Measurements from ENCODE around the gene CLDND1. TPM values are rescaled to one million over a fixed set of nuclear protein-coding genes. Genes with fewer than 3 reads are reported as not detected.

The CLDND1 gene
- total RNA-seq, 1 donor from 2014 or later = 79.2 TPM

DNA sequence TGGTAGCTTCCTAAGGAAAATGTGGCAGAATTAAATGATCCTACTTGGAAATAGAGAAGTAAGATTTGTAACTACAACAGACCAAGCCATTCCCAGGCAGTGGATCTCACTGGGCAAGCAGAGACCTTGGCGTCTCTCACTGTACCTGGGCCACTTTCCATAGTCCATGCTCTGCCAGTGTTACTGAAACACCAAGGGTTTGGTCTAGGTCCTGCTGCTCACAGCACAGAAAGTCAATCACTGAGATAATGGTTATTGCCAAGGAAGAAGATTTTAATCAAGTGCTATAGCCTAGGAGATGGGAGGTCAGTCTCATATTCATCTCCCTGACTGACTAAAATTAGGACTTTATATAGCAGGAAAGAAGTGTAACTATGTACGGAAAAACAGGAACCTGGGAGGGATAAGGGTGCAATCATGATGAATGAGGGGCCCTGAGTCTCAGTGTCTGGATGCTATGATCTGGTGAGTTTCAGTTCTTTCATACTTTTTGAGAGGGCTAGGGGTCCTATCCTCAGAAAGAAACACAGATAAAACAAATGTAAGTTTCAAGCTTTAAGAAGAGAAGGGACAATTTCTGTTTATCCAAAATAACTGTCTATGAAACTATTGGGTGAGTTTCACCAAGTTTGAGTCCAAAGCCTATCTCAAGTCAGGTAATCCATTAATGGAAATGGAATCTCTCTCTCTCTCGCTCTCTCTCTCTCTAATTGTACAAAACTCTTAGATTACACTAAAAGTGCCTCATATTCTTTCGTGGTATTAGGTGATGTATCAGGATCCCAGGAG lies 29.7 kb upstream of the CLDND1 start:
- DNase-seq (ENCODE audit: low spot score) = no peak

DNA sequence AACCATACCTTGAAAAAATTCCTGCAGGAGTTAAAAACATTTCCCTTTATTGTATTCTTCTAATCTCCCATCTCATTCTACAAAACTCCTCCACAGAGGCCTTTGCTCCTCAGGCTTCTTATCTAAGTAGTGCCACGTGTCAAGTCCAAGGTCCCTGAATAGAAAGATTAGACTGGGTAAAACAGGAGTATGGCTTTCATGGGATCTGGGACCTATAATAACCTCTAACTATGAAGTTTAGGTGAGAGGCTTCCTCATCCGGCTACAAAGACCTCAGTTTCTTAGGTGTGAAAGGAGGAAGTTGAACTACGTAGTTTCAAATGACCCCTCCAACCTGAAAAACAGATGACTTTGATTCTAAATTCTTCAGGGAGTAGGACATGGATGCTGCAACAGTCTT lies 29.1 kb upstream of the CLDND1 start:
- DNase-seq (ENCODE audit: low spot score) = no peak

DNA sequence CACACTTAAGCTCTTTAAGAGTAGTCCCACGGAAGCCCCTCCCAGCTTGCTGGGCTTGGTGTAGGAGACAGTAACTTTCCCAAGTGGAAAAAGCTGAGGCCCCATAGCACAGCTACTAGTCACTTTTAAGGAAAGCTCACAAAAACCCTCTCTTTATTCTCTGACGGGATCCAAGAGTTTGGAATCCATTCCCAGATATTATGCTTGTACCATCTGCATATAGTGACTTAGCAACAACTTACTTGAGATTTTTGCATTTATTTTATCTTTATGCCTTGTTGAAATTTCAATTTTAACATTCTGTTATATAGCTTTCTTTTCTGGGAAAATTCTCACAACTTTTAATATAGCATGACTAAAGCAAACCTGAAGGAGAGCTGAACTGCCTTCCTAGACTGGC lies 28.5 kb upstream of the CLDND1 start:
- no peak for DNase-seq (ENCODE audit: low spot score)

DNA sequence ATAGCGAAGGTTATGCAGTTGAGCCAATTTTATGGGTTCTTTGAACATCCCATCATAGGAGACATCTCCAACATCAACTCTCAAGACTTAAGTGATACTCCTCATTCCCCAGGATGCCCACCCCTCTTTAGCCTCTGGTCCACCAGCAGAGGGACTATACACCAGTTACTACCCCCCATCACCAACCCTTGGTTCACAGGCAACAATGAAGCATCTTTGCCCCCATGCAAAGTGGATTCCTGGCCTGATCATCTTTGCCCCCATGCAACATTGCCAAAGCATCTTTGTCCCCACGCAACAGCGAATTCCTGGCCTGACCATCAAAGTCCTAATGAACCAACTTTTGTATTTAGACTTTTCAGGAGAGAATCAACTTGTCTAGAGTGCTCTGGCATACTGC lies 28.1 kb upstream of the CLDND1 start:
- no peak for DNase-seq (ENCODE audit: low spot score)

DNA sequence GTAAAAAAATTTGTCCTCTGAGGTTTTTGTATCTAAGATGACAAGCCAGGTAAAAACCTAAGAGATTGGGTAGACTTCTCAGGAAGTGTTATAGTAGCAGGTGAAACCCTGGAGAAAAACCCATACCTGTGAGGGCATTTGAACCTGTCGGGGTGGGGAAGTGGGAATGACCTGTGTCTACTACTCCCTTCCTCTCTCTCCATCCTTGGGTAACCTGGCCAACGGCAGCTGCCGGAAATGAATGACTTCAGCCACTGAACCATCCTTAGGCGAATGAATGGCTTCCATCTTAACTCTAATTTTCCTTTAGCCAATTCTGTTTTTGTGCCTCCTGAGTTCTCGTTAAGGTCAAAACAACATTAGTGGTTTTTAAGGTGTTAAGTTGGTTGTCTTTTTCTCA lies 25.8 kb upstream of the CLDND1 start:
- DNase-seq (ENCODE audit: low spot score) = no peak

DNA sequence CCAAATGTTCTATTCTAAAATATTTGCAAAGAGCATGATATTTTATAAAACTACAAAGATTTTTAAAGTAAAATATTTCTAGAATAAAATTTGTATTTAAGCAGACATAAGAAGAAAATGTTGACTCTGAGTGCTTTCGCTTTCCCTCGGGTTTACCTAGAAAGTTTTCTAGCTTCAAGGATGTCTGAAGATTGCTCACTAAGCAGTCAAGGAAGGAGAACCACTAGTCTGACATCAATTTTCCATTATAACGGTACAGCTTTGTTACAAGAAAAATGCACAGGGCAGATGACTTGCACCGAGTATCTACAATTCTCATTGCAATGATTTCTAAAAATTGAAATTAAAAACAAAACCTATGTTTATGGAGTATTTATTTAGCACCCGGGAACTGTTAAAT lies 23.2 kb upstream of the CLDND1 start:
- DNase-seq (ENCODE audit: low spot score) = no peak

DNA sequence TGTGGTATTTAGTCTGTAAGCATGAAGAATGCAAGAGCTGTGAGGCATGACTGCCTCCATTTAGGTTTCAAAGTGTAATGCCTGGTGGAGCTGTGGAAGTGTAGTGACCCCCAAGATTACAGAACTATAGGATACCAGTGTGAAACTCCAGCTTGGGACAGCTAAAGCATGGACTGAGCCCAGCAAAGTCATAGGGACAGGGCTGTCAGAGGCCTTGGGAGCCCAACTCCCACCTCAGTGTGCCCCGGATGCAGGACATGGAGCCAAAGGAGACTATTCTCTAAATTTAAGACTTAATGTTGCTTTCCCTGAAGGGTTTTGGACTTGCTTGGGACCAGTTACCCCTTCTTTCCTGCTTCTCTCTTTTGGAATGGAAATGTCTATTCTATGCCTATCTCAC lies 19.9 kb upstream of the CLDND1 start:
- DNase-seq (ENCODE audit: low spot score) = no peak

DNA sequence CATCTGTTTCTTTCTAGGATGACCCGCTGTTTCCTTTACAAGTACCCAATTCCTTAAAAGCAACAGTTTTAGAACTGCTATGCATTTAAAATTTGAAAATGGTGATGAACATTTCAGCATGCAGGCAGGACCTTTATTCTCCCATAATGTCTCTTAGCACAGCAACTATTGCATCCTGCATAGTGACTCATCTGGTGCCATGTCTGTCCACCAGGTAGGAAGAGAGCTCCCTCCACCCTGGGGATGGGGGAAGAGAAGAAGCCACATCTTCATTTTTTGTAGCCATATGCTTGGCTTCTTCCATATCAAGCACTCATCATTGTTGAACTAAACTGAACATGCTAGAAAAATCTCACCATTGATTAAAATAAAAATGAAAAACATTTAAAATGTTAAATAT lies 19.0 kb upstream of the CLDND1 start:
- no peak for DNase-seq (ENCODE audit: low spot score)

DNA sequence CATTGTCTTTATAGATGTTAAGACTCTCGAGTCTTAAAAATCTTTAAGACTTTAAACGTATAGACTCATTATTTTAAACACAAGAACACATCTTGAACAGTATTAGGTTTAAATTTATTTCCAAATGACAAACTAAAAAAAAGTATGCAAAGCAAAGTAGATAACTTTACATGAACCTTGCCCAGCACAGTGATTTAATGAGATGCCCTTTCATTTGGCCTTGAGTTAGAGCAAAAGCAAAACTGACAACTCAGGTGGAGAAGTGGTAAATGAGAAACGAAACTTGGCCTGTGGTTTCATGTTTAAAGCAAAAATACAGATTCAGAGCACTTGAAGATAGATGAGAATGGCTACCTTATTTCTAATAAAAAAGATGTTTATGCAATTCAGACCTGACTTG lies 17.6 kb upstream of the CLDND1 start:
- DNase-seq (ENCODE audit: low spot score) = no peak

DNA sequence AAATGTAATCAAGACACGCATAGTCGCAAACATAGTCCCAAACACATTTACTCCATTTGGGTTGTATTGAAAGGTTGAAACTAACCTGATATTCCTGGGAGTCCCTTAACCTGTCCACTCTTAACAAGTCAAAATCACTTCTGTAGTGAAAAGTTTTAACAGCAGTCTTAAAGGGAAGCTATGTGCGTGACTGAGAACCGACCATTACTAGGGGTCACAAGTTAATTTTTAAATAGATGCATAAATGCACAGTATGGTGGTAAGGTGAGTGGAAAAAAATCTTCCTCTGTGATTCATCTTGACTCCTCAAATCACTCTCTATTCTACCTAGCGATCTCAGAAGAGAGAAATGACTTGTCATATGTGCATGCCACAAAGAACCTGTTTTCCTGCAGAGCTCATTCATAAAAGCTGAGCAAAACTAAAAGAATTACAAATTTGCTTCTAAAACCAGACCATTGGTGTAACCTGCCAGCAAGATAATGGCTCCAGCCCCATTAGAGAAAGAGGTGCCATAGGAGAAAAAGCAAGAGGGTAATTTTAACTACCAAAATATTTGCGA lies 13.8 kb upstream of the CLDND1 start:
- DNase-seq (ENCODE audit: low spot score) = no peak

DNA sequence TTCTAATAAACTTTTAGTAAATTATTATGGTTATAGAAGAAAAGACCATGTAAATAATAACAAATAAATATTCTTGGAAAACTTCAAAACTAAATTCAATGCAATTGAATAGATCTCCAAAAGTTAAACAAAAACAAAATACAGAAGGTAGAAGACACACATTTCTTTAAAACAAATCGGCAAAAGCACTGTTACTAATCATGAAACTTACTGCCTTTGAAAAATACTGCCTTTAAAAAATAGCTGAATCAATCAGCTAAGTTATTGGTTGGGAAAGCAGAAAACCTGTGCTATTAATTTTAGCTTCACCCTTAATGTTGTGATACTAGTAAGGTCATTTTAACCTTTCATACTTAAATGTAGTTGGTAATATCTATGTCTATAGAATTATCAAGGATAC lies 12.0 kb upstream of the CLDND1 start:
- DNase-seq (ENCODE audit: low spot score) = no peak

DNA sequence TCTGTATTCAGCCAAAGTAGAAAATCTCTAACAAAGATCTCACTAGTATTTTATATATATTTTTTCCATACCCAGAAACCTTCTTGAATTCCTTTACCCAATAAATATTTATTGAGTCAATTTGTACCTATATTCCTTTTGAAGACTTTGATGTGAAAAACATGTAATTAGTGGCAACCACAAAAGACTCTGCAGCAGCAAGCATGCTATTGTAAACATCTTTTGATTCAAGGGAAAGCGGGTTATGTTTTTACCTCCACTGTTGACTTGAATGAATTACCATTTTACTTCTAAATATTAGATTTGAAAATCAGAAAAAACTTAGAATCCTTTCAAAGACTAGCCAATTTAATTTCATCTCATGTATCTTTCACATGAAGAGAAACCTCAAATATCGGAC lies 11.5 kb upstream of the CLDND1 start:
- no peak for DNase-seq (ENCODE audit: low spot score)

DNA sequence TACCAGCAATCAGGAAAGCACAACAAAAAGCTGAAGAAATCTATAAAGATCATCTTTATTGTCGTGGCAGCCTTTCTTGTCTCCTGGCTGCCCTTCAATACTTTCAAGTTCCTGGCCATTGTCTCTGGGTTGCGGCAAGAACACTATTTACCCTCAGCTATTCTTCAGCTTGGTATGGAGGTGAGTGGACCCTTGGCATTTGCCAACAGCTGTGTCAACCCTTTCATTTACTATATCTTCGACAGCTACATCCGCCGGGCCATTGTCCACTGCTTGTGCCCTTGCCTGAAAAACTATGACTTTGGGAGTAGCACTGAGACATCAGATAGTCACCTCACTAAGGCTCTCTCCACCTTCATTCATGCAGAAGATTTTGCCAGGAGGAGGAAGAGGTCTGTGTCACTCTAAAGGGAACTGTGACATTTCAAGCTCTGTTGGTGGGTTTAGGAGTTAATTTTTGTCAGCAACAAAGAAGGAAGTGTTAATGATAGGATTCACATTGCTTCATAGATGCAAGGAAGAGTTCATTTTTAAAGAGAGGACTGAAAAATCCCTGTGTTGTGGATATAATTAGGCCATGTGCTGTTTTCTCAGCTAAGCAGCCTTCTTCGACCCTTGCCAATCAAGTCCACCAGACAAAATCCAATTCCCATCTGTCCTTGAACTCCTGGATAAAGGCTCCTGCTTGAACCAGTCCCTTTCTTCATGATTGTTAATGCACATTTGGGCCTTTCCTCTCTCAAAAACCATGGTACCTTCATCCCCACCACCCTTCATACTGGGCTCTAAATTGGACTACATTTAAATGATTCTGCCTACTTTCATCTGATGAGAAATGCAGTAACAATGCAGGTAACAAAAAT lies 10.2 kb upstream of the CLDND1 start:
- DNase-seq (ENCODE audit: low spot score) = no peak

DNA sequence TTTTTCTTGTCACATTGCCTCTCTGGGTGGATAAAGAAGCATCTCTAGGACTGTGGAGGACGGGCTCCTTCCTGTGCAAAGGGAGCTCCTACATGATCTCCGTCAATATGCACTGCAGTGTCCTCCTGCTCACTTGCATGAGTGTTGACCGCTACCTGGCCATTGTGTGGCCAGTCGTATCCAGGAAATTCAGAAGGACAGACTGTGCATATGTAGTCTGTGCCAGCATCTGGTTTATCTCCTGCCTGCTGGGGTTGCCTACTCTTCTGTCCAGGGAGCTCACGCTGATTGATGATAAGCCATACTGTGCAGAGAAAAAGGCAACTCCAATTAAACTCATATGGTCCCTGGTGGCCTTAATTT lies 9.6 kb upstream of the CLDND1 start:
- DNase-seq (ENCODE audit: low spot score) = no peak

DNA sequence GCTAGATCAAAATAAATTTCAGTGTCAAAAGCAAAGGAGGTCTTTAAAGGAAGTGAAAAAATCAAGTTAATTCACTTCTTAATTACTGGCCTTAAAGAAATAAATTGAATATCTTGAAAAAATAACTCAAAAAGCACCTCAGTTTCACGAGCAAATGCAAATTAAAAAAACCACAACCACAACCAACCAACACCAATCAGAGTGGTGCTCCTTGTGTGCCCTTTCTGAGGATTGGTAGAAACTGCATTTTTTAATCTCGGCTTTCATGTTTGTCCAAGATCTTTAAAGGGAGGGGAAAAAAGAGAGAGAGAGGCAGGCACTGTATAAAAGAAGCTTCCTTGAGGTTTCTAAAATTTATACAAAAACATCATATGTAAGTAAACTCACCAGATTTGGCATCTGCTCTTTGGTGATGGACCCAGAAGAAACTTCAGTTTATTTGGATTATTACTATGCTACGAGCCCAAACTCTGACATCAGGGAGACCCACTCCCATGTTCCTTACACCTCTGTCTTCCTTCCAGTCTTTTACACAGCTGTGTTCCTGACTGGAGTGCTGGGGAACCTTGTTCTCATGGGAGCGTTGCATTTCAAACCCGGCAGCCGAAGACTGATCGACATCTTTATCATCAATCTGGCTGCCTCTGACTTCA lies 9.0 kb upstream of the CLDND1 start, which contains the start of gene GPR15:
Gene GPR15 (plus strand): TSS at position 357 of the 653 bp plus-strand sequence. CDS start 56 bp downstream, at position 413.
- DNase-seq (ENCODE audit: low spot score) = no peak

DNA sequence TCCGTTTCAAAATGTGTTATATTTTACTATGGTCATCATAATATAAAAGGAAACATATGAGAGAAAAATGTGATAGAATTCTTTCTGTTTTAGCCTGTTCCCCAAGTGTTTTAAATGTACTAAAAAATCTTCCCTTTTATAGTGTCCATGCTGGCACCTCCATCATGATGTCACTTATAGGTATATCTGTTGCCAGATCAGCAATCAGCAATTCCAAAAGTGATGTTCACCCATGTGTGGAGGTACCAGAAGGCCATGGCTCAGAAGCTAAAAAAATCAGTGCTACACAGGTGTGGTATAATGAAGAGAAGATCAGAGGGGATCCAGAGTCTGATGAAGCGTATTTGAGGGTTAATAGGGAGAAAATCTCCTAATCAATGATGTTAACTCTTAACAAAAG lies 8.0 kb upstream of the CLDND1 start:
- DNase-seq (ENCODE audit: low spot score) = no peak

DNA sequence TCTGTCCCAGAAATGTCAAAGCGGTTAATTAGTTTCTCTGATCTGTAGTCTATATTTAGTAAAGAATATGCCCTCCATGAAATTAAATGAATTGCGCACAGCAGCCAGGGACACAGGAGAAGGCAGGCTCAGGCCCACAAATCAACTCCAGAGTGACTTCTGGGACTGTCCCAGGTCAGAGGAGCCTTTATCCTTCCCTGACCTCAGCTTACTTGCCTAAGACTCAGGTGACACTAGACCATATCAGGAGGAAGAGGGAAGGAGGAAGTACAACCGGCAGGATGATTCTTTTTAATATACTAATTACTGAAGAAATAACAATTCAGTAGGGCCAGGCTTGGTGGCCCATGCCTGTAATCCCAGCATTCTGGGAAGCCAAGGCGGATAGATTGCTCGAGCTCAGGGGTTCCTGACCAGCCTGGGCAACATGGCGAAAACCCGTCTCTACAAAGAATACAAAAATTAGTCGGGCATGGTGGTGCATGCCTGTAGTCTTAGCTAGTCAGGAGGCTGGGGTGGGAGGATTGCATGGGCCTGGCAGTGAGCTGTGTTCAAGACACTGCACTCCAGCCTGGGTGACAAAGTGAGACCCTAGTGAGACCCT lies 7.3 kb upstream of the CLDND1 start:
- DNase-seq (ENCODE audit: low spot score) = no peak

DNA sequence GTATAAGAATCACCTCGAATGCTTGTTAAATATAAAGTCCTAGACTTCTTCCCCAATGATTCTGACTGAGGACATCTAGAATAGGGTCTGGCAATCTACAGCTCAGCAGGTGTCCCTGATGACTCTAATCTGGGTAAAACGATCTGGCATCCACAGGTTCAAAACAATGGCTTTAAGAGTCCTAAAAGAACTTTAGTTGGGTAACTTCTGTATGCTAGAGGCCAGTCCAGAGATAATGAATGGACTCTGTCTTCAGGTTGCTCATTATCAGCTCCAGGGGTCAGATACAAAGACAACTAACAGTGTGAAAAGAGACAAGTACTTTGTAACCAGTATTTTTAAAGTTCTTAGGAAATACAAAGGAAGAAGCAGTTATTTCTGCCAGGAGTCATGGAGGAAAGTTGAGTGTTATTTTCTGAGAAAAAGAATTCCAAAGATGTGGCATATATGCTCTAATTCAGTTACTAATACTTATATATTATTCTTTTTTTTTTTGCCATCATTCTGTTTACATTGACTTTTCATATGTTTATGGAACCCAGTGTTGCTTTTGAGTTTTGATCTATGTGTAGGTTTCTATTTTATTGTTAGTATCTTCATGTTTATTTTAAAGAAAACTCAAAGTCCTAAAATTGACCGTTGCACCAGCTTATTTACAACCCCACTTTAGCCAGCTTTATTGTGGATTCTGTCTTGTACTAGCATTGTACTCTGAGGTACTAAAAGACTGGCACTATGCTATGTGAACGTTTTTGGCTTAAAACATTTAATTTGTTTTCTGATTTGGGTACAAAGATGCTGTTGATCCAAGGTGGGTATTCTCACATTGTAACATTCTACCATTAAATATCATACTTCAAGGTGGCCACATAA lies 6.0 kb upstream of the CLDND1 start:
- no peak for DNase-seq (ENCODE audit: low spot score)

DNA sequence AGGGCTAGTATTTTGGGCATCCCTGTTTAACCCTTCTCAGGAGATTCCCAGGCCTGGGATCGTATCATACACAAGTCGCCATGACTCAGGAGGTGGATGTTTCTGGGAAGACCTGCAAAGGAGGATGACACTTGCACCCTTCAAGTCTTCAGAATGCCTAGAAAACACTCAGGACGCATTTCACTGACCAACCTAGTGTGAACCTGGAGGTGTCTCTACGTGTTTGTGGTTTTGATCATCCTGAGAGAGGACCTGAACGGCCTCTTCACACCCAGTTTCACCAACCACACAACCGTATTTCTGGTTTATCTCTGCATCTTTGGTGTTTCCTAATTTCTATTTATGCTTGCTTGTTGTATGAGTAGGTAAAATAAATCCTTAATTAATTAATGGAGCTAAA lies 2.8 kb upstream of the CLDND1 start:
- DNase-seq (ENCODE audit: low spot score) = no peak

DNA sequence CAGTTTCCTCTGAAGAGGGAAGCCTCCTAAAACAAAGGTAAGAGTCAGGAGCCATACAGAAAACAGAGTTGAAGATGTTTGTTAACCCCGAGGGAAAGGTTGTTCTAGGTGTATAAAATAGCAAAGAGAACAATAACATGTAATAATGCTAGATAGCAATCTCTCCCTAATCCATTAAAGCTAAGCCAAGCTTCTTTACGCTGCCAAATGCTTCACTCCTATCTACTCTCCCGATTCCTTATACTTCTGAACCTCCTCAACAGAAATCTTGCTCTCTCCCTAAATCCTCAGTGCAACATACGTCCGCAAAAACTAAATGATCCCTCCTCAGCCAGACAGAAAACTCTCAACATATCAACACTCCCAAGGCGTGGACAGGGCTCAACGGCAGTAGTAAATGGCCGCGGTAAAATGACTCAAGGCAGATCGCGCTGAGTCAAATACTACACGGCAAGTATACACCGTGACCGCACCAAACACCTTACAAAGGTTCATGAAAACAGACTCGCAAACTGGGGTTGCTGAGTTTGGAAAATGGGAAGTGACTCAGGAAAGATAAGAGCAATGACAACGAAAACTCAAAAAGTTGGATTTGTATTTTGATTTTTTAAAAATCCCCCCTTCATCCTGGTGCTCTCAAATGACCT lies 682 bp downstream of the CLDND1 start:
- no peak for DNase-seq (ENCODE audit: low spot score)
